Fibroblast of lung (primary cell): ENCODE results near the gene FLNB. TPM values are rescaled to one million over a fixed set of nuclear protein-coding genes. Genes with fewer than 3 reads are reported as not detected.

Source experiments
- DNase-seq, 2 donors: peaks; one replicate each; pipeline versions ENCODE4 v3.0.0 to v3.0.0-alpha.2; 2010; ENCODE audit warnings: low read depth in 2 of 2
- H2AFZ ChIP-seq: 2 replicates; pipeline ENCODE4 v1.5.1; 2012; ENCODE audit warnings: low read length, control low read depth, inconsistent platforms
- H3K27ac ChIP-seq: 2 replicates; pipeline ENCODE4 v1.5.1; 2011; ENCODE audit warnings: low read length, control low read depth; ENCODE audit not compliant: insufficient read depth
- H3K27me3 ChIP-seq: 2 replicates; pipeline ENCODE4 v1.5.1; 2011; ENCODE audit warnings: mild to moderate bottlenecking, low read length; ENCODE audit not compliant: control insufficient read depth, insufficient read depth
- H3K36me3 ChIP-seq: 2 replicates; pipeline ENCODE4 v1.5.1; 2011; ENCODE audit warnings: low read length; ENCODE audit not compliant: control insufficient read depth, insufficient read depth
- H3K4me1 ChIP-seq: 2 replicates; pipeline ENCODE4 v1.5.1; 2011; ENCODE audit warnings: low read length; ENCODE audit not compliant: control insufficient read depth, insufficient read depth; ENCODE audit errors: extremely low read depth
- H3K4me2 ChIP-seq: 2 replicates; pipeline ENCODE4 v1.5.1; 2011; ENCODE audit warnings: low read length, control low read depth; ENCODE audit not compliant: insufficient read depth; ENCODE audit errors: extremely low read depth
- H3K4me3 ChIP-seq, 4 experiments: fragments of 200-600 bp in 1 of 4; sonication (generic) in 1 of 4; replicated peaks in 1 of 4; 2 replicates each; pipeline ENCODE4 v1.5.1; 2011 to 2016; ENCODE audit warnings: low read length in 4 of 4, low read depth in 3 of 4, mild to moderate bottlenecking in 3 of 4, control low read depth in 2 of 4, inconsistent platforms in 1 of 4, mixed read lengths in 1 of 4; ENCODE audit not compliant: insufficient read depth in 1 of 4; ENCODE audit errors: control extremely low read depth in 1 of 4
- H3K79me2 ChIP-seq: 2 replicates; pipeline ENCODE4 v1.5.1; 2012; ENCODE audit warnings: mild to moderate bottlenecking, low read length, inconsistent platforms; ENCODE audit not compliant: control insufficient read depth, insufficient read depth
- H3K9ac ChIP-seq: 2 replicates; pipeline ENCODE4 v1.5.1; 2011; ENCODE audit warnings: mild to moderate bottlenecking, low read length, control low read depth; ENCODE audit not compliant: insufficient read depth
- H3K9me3 ChIP-seq: 2 replicates; pipeline ENCODE4 v1.5.1; 2012; ENCODE audit warnings: low read depth, low read length; ENCODE audit not compliant: control insufficient read depth, insufficient read depth
- H4K20me1 ChIP-seq: 2 replicates; pipeline ENCODE4 v1.5.1; 2011; ENCODE audit warnings: low read length; ENCODE audit not compliant: control insufficient read depth, insufficient read depth; ENCODE audit errors: extremely low read depth
- CTCF ChIP-seq, 2 donors: IDR thresholded peaks in 1 of 2; conservative IDR thresholded peaks in 1 of 2; 1 replicate in 1 of 2; 2 replicates in 1 of 2; pipeline ENCODE4 v1.5.1; 2011 to 2012; ENCODE audit warnings: low read length in 2 of 2, control low read depth in 1 of 2, inconsistent platforms in 1 of 2, low read depth in 1 of 2, mild to moderate bottlenecking in 1 of 2
- EZH2 ChIP-seq: IDR thresholded peaks from 2 replicates; pipeline ENCODE4 v1.5.1; 2012; ENCODE audit warnings: low read length, control low read depth, mild to moderate bottlenecking; ENCODE audit errors: missing control alignments
- polyA plus RNA-seq, 2 donors: library from polyadenylated mRNA; depleted of rRNA in 1 of 2; stranded (reverse) in 1 of 2; unstranded in 1 of 2; fragments of >200 nt; gene quantifications; 2 replicates each; pipeline ENCODE4 v1.2.1, GENCODE V29; 2011 to 2012; ENCODE audit warnings: missing spikeins in 1 of 2
- total RNA-seq: library from RNA; depleted of rRNA; stranded (reverse); fragments of >200 nt; gene quantifications from 2 replicates; pipeline ENCODE4 v1.2.1, GENCODE V29; 2014

Gene FLNB
- total and polyA plus RNA-seq, 2 donors (not counting 1 experiment from before 2014, with no cell fraction given) = 81.7 to 105 TPM

- Histone ChIP-seq H2AFZ (no peak overlapping the region), H3K9me3 (no peaks in the 10 kb centered on the region), H3K4me2 (no peak overlapping the region), H4K20me1 (no peaks in the 10 kb centered on the region), H3K79me2 (no peaks in the 10 kb centered on the region), H3K9ac (no peak overlapping the region), H3K27me3 (no peaks in the 10 kb centered on the region), H3K4me3 (no peak overlapping the region), H3K36me3 (peaks cover 12% of the 10 kb centered on the region), H3K4me1 (no peaks in the 10 kb centered on the region), H3K27ac (no peak overlapping the region)
- no peak for DNase-seq
- TF ChIP-seq EZH2 = no peak
- TF ChIP-seq CTCF (conservative IDR thresholded peaks at IDR 0.05 in 1 of 2, IDR thresholded peaks at IDR 0.05 in 1 of 2; ENCODE audit: low read depth in 1 of 2, low read length in 2 of 2) = no peak
Measured at GRCh38 chr3:58130591-58130990, 122.4 kb downstream of the FLNB start.

GRCh38 chr3:58131101-58131825 lies 123.0 kb downstream of the FLNB start:
- H3K36me3 ChIP-seq = peaks cover 14% of the 10 kb centered on the region
- no peak overlapping the region for H3K9ac ChIP-seq
- no peaks in the 10 kb centered on the region for H3K27me3 ChIP-seq
- no peak overlapping the region for H2AFZ ChIP-seq
- no peak overlapping the region for H3K27ac ChIP-seq
- no peak overlapping the region for H3K4me2 ChIP-seq
- no peak for DNase-seq
- H3K4me1 ChIP-seq = no peaks in the 10 kb centered on the region
- no peaks in the 10 kb centered on the region for H3K9me3 ChIP-seq
- TF ChIP-seq CTCF (conservative IDR thresholded peaks at IDR 0.05 in 1 of 2, IDR thresholded peaks at IDR 0.05 in 1 of 2; ENCODE audit: low read depth in 1 of 2, low read length in 2 of 2) (no peak), EZH2 (no peak)
- no peaks in the 10 kb centered on the region for H3K79me2 ChIP-seq
- no peaks in the 10 kb centered on the region for H4K20me1 ChIP-seq
- H3K4me3 ChIP-seq = no peak overlapping the region

- no peak for TF ChIP-seq EZH2
- TF ChIP-seq CTCF (conservative IDR thresholded peaks at IDR 0.05 in 1 of 2, IDR thresholded peaks at IDR 0.05 in 1 of 2; ENCODE audit: low read depth in 1 of 2, low read length in 2 of 2) = no peak
- Histone ChIP-seq H3K27ac (no peak overlapping the region), H3K27me3 (no peaks in the 10 kb centered on the region), H3K4me3 (no peak overlapping the region), H3K4me2 (no peak overlapping the region), H3K4me1 (no peaks in the 10 kb centered on the region), H4K20me1 (no peaks in the 10 kb centered on the region), H3K9ac (no peak overlapping the region), H3K36me3 (peaks cover 19% of the 10 kb centered on the region), H3K9me3 (no peaks in the 10 kb centered on the region), H2AFZ (no peak overlapping the region), H3K79me2 (no peaks in the 10 kb centered on the region)
- DNase-seq = no peak
Measured at GRCh38 chr3:58132850-58133249, 124.6 kb downstream of the FLNB start.
